Fibroblast of lung (primary cell): Measurements from ENCODE around the gene SPRED2. TPM values are rescaled to one million over a fixed set of nuclear protein-coding genes. Genes with fewer than 3 reads are reported as not detected.

Experiments
- DNase-seq, 2 donors: peaks; one replicate each; pipeline versions ENCODE4 v3.0.0 to v3.0.0-alpha.2; 2010; ENCODE audit warnings: low read depth in 2 of 2
- H2AFZ ChIP-seq: 2 replicates; pipeline ENCODE4 v1.5.1; 2012; ENCODE audit warnings: low read length, control low read depth, inconsistent platforms
- H3K27ac ChIP-seq: 2 replicates; pipeline ENCODE4 v1.5.1; 2011; ENCODE audit warnings: low read length, control low read depth; ENCODE audit not compliant: insufficient read depth
- H3K27me3 ChIP-seq: 2 replicates; pipeline ENCODE4 v1.5.1; 2011; ENCODE audit warnings: mild to moderate bottlenecking, low read length; ENCODE audit not compliant: control insufficient read depth, insufficient read depth
- H3K36me3 ChIP-seq: 2 replicates; pipeline ENCODE4 v1.5.1; 2011; ENCODE audit warnings: low read length; ENCODE audit not compliant: control insufficient read depth, insufficient read depth
- H3K4me1 ChIP-seq: 2 replicates; pipeline ENCODE4 v1.5.1; 2011; ENCODE audit warnings: low read length; ENCODE audit not compliant: control insufficient read depth, insufficient read depth; ENCODE audit errors: extremely low read depth
- H3K4me2 ChIP-seq: 2 replicates; pipeline ENCODE4 v1.5.1; 2011; ENCODE audit warnings: low read length, control low read depth; ENCODE audit not compliant: insufficient read depth; ENCODE audit errors: extremely low read depth
- H3K4me3 ChIP-seq, 4 experiments: fragments of 200-600 bp in 1 of 4; sonication (generic) in 1 of 4; replicated peaks in 1 of 4; 2 replicates each; pipeline ENCODE4 v1.5.1; 2011 to 2016; ENCODE audit warnings: low read length in 4 of 4, low read depth in 3 of 4, mild to moderate bottlenecking in 3 of 4, control low read depth in 2 of 4, inconsistent platforms in 1 of 4, mixed read lengths in 1 of 4; ENCODE audit not compliant: insufficient read depth in 1 of 4; ENCODE audit errors: control extremely low read depth in 1 of 4
- H3K79me2 ChIP-seq: 2 replicates; pipeline ENCODE4 v1.5.1; 2012; ENCODE audit warnings: mild to moderate bottlenecking, low read length, inconsistent platforms; ENCODE audit not compliant: control insufficient read depth, insufficient read depth
- H3K9ac ChIP-seq: 2 replicates; pipeline ENCODE4 v1.5.1; 2011; ENCODE audit warnings: mild to moderate bottlenecking, low read length, control low read depth; ENCODE audit not compliant: insufficient read depth
- H3K9me3 ChIP-seq: 2 replicates; pipeline ENCODE4 v1.5.1; 2012; ENCODE audit warnings: low read depth, low read length; ENCODE audit not compliant: control insufficient read depth, insufficient read depth
- H4K20me1 ChIP-seq: 2 replicates; pipeline ENCODE4 v1.5.1; 2011; ENCODE audit warnings: low read length; ENCODE audit not compliant: control insufficient read depth, insufficient read depth; ENCODE audit errors: extremely low read depth
- EZH2 ChIP-seq: IDR thresholded peaks from 2 replicates; pipeline ENCODE4 v1.5.1; 2012; ENCODE audit warnings: low read length, control low read depth, mild to moderate bottlenecking; ENCODE audit errors: missing control alignments
- polyA plus RNA-seq, 2 donors: library from polyadenylated mRNA; depleted of rRNA in 1 of 2; stranded (reverse) in 1 of 2; unstranded in 1 of 2; fragments of >200 nt; gene quantifications; 2 replicates each; pipeline ENCODE4 v1.2.1, GENCODE V29; 2011 to 2012; ENCODE audit warnings: missing spikeins in 1 of 2
- total RNA-seq: library from RNA; depleted of rRNA; stranded (reverse); fragments of >200 nt; gene quantifications from 2 replicates; pipeline ENCODE4 v1.2.1, GENCODE V29; 2014
- TF ChIP-seq, protein P1 (sequence below), 2 donors: IDR thresholded peaks in 1 of 2; conservative IDR thresholded peaks in 1 of 2; 1 replicate in 1 of 2; 2 replicates in 1 of 2; pipeline ENCODE4 v1.5.1; 2011 to 2012; ENCODE audit warnings: low read length in 2 of 2, control low read depth in 1 of 2, inconsistent platforms in 1 of 2, low read depth in 1 of 2, mild to moderate bottlenecking in 1 of 2

The SPRED2 gene
- total and polyA plus RNA-seq, 2 donors (not counting 1 experiment from before 2014, with no cell fraction given) = 9.4 to 26.1 TPM

DNA sequence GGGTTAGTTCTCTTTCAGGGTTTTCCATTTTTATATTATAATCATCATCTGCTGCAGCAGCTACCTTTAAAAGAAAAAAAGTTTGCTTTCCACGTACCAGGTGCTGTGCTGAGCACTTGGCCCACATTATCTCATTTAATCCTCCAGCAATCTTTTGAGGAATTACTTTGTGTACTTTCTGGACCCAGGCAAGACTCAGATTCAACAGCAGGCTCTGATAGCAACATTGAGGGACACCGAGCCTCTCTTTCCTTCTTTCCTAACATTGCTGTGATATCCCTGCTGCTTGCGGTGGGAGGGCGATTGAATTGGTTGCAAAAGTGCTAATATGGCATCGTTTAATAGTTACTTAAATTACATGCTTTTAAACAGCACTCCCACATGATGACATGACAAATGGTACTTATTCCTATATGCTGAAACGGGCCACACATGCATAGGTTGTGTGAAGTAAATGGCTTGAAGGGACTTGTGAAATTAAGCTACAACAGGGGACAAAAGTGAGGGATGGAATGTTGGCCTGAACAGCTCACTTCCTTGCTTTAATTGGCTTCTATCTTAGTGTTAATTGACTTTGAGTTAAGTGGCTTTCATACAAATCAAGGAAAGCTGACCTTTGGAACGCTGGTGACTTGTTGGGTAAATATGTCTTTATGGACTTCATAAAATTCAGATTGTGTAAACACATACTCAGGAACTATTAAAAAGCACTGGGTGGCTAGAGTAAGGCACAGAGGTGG lies 21.2 kb downstream of the SPRED2 start:
- no peak overlapping the region for H3K27ac ChIP-seq
- H3K79me2 ChIP-seq = peaks cover 63% of the 10 kb centered on the region
- no peaks in the 10 kb centered on the region for H3K36me3 ChIP-seq
- peaks cover 4% of the 10 kb centered on the region for H4K20me1 ChIP-seq
- H3K4me1 ChIP-seq = no peaks in the 10 kb centered on the region
- H3K27me3 ChIP-seq = no peaks in the 10 kb centered on the region
- H3K4me3 ChIP-seq = no peak overlapping the region
- H3K9ac ChIP-seq = no peak overlapping the region
- no peak overlapping the region for H3K4me2 ChIP-seq
- no peak for TF ChIP-seq EZH2
- TF ChIP-seq, protein P1, sequence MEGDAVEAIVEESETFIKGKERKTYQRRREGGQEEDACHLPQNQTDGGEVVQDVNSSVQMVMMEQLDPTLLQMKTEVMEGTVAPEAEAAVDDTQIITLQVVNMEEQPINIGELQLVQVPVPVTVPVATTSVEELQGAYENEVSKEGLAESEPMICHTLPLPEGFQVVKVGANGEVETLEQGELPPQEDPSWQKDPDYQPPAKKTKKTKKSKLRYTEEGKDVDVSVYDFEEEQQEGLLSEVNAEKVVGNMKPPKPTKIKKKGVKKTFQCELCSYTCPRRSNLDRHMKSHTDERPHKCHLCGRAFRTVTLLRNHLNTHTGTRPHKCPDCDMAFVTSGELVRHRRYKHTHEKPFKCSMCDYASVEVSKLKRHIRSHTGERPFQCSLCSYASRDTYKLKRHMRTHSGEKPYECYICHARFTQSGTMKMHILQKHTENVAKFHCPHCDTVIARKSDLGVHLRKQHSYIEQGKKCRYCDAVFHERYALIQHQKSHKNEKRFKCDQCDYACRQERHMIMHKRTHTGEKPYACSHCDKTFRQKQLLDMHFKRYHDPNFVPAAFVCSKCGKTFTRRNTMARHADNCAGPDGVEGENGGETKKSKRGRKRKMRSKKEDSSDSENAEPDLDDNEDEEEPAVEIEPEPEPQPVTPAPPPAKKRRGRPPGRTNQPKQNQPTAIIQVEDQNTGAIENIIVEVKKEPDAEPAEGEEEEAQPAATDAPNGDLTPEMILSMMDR (conservative IDR thresholded peaks at IDR 0.05 in 1 of 2, IDR thresholded peaks at IDR 0.05 in 1 of 2; ENCODE audit: low read depth in 1 of 2, low read length in 2 of 2) = no peak
- H2AFZ ChIP-seq = no peak overlapping the region
- H3K9me3 ChIP-seq = no peaks in the 10 kb centered on the region
- DNase-seq = no peak

DNA sequence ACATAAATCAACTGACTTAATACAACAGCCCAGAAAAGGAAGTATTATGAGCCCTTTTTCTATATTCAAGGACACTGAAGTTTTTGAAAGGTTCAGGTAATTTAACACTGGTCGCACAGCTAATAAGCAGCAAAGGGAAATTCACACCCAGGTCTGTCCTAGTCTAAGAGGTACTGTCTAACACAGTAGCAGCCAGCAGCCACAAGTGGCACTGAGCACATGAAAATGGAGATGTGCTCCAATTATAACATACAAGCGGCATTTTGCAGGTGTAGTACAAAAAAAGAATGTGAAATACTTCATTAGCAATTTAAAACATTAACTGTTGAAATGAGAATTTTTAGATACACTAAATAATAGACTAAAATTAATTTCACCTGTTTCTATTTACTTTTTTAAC lies 23.4 kb downstream of the SPRED2 start:
- TF ChIP-seq, protein P1 (conservative IDR thresholded peaks at IDR 0.05 in 1 of 2, IDR thresholded peaks at IDR 0.05 in 1 of 2; ENCODE audit: low read depth in 1 of 2, low read length in 2 of 2) = no peak
- no peak for TF ChIP-seq EZH2
- Histone ChIP-seq H3K9me3 (no peaks in the 10 kb centered on the region), H3K36me3 (no peaks in the 10 kb centered on the region), H4K20me1 (peaks cover 2% of the 10 kb centered on the region), H3K27me3 (no peaks in the 10 kb centered on the region), H3K4me3 (no peak overlapping the region), H3K4me2 (no peak overlapping the region), H3K79me2 (peaks cover 70% of the 10 kb centered on the region), H2AFZ (no peak overlapping the region), H3K9ac (no peak overlapping the region), H3K4me1 (no peaks in the 10 kb centered on the region), H3K27ac (no peak overlapping the region)
- DNase-seq = no peak

DNA sequence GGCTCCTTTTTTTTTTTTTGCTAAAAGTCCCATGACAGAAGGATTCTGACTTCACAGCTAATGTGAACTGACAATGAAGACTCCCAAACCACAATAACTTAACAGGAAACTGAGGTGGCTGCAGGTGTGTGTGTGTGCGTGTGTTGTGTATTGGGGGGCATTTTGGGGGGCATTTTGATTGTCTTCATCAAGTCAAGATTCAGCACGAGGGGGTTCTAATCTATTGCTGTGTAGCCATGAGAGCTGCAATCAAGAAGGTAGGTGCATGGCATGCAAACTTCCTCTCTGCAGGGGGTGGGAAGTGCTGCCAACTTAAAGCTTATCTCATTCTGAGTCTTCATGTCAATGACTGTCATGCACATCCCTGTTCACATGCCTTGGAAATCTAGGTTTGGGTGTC lies 25.2 kb downstream of the SPRED2 start:
- no peak for TF ChIP-seq EZH2
- TF ChIP-seq, protein P1 (conservative IDR thresholded peaks at IDR 0.05 in 1 of 2, IDR thresholded peaks at IDR 0.05 in 1 of 2; ENCODE audit: low read depth in 1 of 2, low read length in 2 of 2) = no peak
- Histone ChIP-seq H3K4me2 (no peak overlapping the region), H3K9ac (no peak overlapping the region), H3K4me1 (peaks cover 5% of the 10 kb centered on the region), H3K4me3 (no peak overlapping the region), H4K20me1 (peaks cover 2% of the 10 kb centered on the region), H3K9me3 (no peaks in the 10 kb centered on the region), H2AFZ (no peak overlapping the region), H3K79me2 (peaks cover 69% of the 10 kb centered on the region), H3K36me3 (no peaks in the 10 kb centered on the region), H3K27ac (no peak overlapping the region), H3K27me3 (no peaks in the 10 kb centered on the region)
- no peak for DNase-seq
